Effector memory CD8-positive, alpha-beta T cell (primary cell): ENCODE measurements around the gene TBXA2R.

ENCODE experiments used
- ATAC-seq: fragments of 150-1000 bp; cut with Tn5 transposase; replicated peaks from 2 replicates; pipeline ENCODE4 v1.10.0; 2021; ENCODE audit warnings: mild to moderate bottlenecking, moderate library complexity
- DNase-seq, 3 experiments: peaks; one replicate each; pipeline ENCODE4 v3.0.0; 2021
- H3K27ac Mint-ChIP-seq, 2 donors: one replicate each; pipeline ENCODE4 v1.8.0; 2022; ENCODE audit warnings: mild to moderate bottlenecking in 2 of 2, mixed read lengths in 2 of 2, moderate library complexity in 2 of 2
- H3K27me3 Mint-ChIP-seq, 2 donors: one replicate each; pipeline ENCODE4 v1.8.0; 2022; ENCODE audit warnings: mixed read lengths in 2 of 2
- H3K36me3 Mint-ChIP-seq: one replicate; pipeline ENCODE4 v1.8.0; 2022; ENCODE audit warnings: mild to moderate bottlenecking, moderate library complexity, mixed read lengths; ENCODE audit not compliant: insufficient read depth
- H3K4me1 Mint-ChIP-seq, 2 donors: one replicate each; pipeline ENCODE4 v1.8.0; 2022; ENCODE audit warnings: low read depth in 2 of 2, mixed read lengths in 2 of 2
- H3K4me3 Mint-ChIP-seq, 2 donors: one replicate each; pipeline ENCODE4 v1.8.0; 2022; ENCODE audit warnings: mild to moderate bottlenecking in 2 of 2, mixed read lengths in 2 of 2, moderate library complexity in 2 of 2
- H3K9me3 Mint-ChIP-seq, 2 donors: one replicate each; pipeline ENCODE4 v1.8.0; 2022; ENCODE audit warnings: mixed read lengths in 2 of 2

Gene TBXA2R

GRCh38 chr19:3549816-3550215, 56.9 kb downstream of the TBXA2R start:
- H3K36me3 Mint-ChIP-seq = peaks cover 15% of the 10 kb centered on the region
- H3K27ac Mint-ChIP-seq = no peak overlapping the region
- ATAC-seq = no peak
- no peak for DNase-seq
- peaks cover 13 to 22% of the 10 kb centered on the region in 2 donors for H3K4me1 Mint-ChIP-seq
- H3K4me3 Mint-ChIP-seq = no peak overlapping the region
- no peaks in the 10 kb centered on the region for H3K27me3 Mint-ChIP-seq
- no peaks in the 10 kb centered on the region for H3K9me3 Mint-ChIP-seq

GRCh38 chr19:3548606-3549005, 58.1 kb downstream of the TBXA2R start:
- Mint-ChIP-seq H3K27me3 (no peaks in the 10 kb centered on the region), H3K4me1 (peaks cover 8 to 14% of the 10 kb centered on the region in 2 donors), H3K27ac (peak overlapping the region in 1 of 2 donors; percentile 73), H3K9me3 (no peaks in the 10 kb centered on the region), H3K36me3 (peaks cover 16% of the 10 kb centered on the region), H3K4me3 (peak overlapping the region in 1 of 2 donors; percentile 17)
- no peak for DNase-seq
- ATAC-seq = no peak

GRCh38 chr19:3547767-3548282, 58.9 kb downstream of the TBXA2R start:
- no peaks in the 10 kb centered on the region for H3K9me3 Mint-ChIP-seq
- DNase-seq (no peak), ATAC-seq (no peak)
- H3K27me3 Mint-ChIP-seq = no peaks in the 10 kb centered on the region
- no peak overlapping the region for H3K4me3 Mint-ChIP-seq
- peaks cover 16% of the 10 kb centered on the region for H3K36me3 Mint-ChIP-seq
- peaks cover 8 to 14% of the 10 kb centered on the region in 2 donors for H3K4me1 Mint-ChIP-seq
- H3K27ac Mint-ChIP-seq = no peak overlapping the region

GRCh38 chr19:3547301-3547731, 59.4 kb downstream of the TBXA2R start:
- Mint-ChIP-seq H3K4me3 (no peak overlapping the region), H3K4me1 (peaks cover 8 to 12% of the 10 kb centered on the region in 2 donors), H3K36me3 (peaks cover 19% of the 10 kb centered on the region), H3K27ac (no peak overlapping the region), H3K27me3 (no peaks in the 10 kb centered on the region), H3K9me3 (no peaks in the 10 kb centered on the region)
- DNase-seq = no peak
- no peak for ATAC-seq

DNA sequence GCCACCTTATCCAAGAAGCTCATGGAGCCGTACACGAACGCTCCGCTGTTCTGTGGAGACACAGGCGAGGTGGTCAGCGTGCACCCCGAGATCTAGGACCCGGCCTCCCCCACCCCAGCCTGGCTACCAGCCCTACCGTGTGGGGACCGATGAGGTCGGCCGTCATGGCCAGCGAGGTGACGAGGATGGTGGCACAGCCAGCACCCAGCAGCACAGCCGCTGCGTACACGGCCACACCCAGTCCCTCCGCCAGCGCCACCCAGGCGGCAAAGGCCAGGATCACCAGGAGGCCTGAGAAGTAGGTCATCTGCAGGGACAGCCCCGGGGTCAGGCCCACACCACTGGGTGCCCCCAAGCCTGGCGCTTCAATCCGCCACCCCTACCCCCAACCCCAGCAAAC, 60.6 kb downstream of the TBXA2R start:
- Mint-ChIP-seq H3K36me3 (peaks cover 19% of the 10 kb centered on the region), H3K4me3 (no peak overlapping the region), H3K9me3 (no peaks in the 10 kb centered on the region), H3K27me3 (no peaks in the 10 kb centered on the region), H3K4me1 (peaks cover 8% of the 10 kb centered on the region in 2 donors), H3K27ac (peak overlapping the region in 1 of 2 donors; percentile 93)
- DNase-seq = no peak
- no peak for ATAC-seq

DNA sequence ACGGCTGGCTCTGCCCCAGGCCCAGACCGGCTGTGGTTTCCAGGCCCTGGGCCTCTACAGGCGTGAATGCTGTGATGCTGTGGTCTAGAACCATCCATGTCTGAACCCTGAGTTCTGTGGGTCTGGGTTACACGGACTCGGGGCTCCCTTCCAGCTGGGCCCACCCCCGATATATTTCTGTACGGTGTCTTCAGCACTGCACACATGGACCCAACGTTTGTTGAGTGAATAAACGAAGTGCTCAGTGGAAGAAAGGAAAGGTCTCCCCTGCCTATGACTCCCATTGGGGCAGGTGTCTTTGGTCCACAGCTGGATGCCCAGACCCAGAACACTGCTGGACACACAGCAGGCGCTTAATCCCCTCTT, 61.0 kb downstream of the TBXA2R start:
- no peak for ATAC-seq
- Mint-ChIP-seq H3K9me3 (no peaks in the 10 kb centered on the region), H3K27ac (peak overlapping the region; percentile 91 to 93), H3K4me3 (no peak overlapping the region), H3K27me3 (no peaks in the 10 kb centered on the region), H3K4me1 (peaks cover 8% of the 10 kb centered on the region in 2 donors), H3K36me3 (peaks cover 19% of the 10 kb centered on the region)
- DNase-seq = no peak

- Mint-ChIP-seq H3K4me1 (peaks cover 8% of the 10 kb centered on the region in 2 donors), H3K36me3 (peaks cover 19% of the 10 kb centered on the region), H3K27me3 (no peaks in the 10 kb centered on the region), H3K27ac (peak overlapping the region; percentile 91 to 93), H3K4me3 (no peak overlapping the region), H3K9me3 (no peaks in the 10 kb centered on the region)
- DNase-seq (peak; percentile 82 to 86 (median 82)), ATAC-seq (peak; percentile 77)
Observed at GRCh38 chr19:3544742-3545668, 61.7 kb downstream of the TBXA2R start.
